SK-N-SH treated with all-trans-retinoic acid at 6 μM for 48 hours (cell line): ENCODE data around the gene CCNY.
A peak's percentile ranks its signal among the peaks of the same experiment; 100 is the strongest.

Source experiments
- ATAC-seq: fragments of 200-7000 bp; cut with Tn5 transposase; 3 replicates; pipeline ENCODE4 v1.9.1; 2020; ENCODE audit warnings: mild to moderate bottlenecking, moderate library complexity
- ARNTL ChIP-seq: fragments of 450-650 bp; formaldehyde crosslinking; IDR thresholded peaks from 2 replicates; pipeline ENCODE4 v1.5.0; 2020; ENCODE audit warnings: low read depth, mild to moderate bottlenecking, moderate library complexity, borderline replicate concordance
- CSDC2 ChIP-seq: fragments of 250-450 bp; sonication (Bioruptor Pico); IDR thresholded peaks from 2 replicates; pipeline ENCODE4 v1.5.0; 2020; ENCODE audit warnings: mild to moderate bottlenecking, moderate library complexity
- ESRRG ChIP-seq: fragments of 250-450 bp; sonication (Bioruptor Pico); IDR thresholded peaks from 2 replicates; pipeline ENCODE4 v1.6.1; 2021; ENCODE audit warnings: mild to moderate bottlenecking
- GLIS3 ChIP-seq: fragments of 250-450 bp; sonication (Bioruptor Pico); IDR thresholded peaks from 2 replicates; pipeline ENCODE4 v1.5.0; 2020; ENCODE audit warnings: mild to moderate bottlenecking, moderate library complexity
- ISL1 ChIP-seq: fragments of 250-450 bp; sonication (Bioruptor Pico); IDR thresholded peaks from 2 replicates; pipeline ENCODE4 v2.1.2; 2022; ENCODE audit warnings: mild to moderate bottlenecking, moderate library complexity
- PPARA ChIP-seq: fragments of 250-450 bp; sonication (Bioruptor Pico); IDR thresholded peaks from 2 replicates; pipeline ENCODE4 v1.5.0; 2020; ENCODE audit warnings: mild to moderate bottlenecking, borderline replicate concordance
- RARB ChIP-seq: fragments of 250-450 bp; sonication (Bioruptor Pico); IDR thresholded peaks from 2 replicates; pipeline ENCODE4 v1.8.0; 2021; ENCODE audit warnings: mild to moderate bottlenecking, moderate library complexity
- SNAI2 ChIP-seq: fragments of 250-450 bp; sonication (Bioruptor Pico); IDR thresholded peaks from 2 replicates; pipeline ENCODE4 v1.5.0; 2020; ENCODE audit warnings: mild to moderate bottlenecking, moderate library complexity
- TCF4 ChIP-seq: fragments of 250-450 bp; sonication (Bioruptor Pico); IDR thresholded peaks from 2 replicates; pipeline ENCODE4 v1.8.0; 2021; ENCODE audit warnings: mild to moderate bottlenecking, moderate library complexity, borderline replicate concordance
- TOX ChIP-seq: fragments of 250-450 bp; sonication (Bioruptor Pico); IDR thresholded peaks from 2 replicates; pipeline ENCODE4 v1.8.0; 2021; ENCODE audit warnings: mild to moderate bottlenecking, moderate library complexity, borderline replicate concordance
- ZC3H10 ChIP-seq: fragments of 250-450 bp; sonication (Bioruptor Pico); IDR thresholded peaks from 2 replicates; pipeline ENCODE4 v1.5.1; 2021; ENCODE audit warnings: mild to moderate bottlenecking, moderate library complexity
- ZFP3 ChIP-seq: fragments of 250-450 bp; sonication (Bioruptor Pico); IDR thresholded peaks from 2 replicates; pipeline ENCODE4 v1.5.0; 2020; ENCODE audit warnings: mild to moderate bottlenecking, moderate library complexity
- ZNF565 ChIP-seq: fragments of 450-650 bp; formaldehyde crosslinking; conservative IDR thresholded peaks from 2 replicates; pipeline ENCODE4 v1.5.0; 2020; ENCODE audit warnings: low read depth, mild to moderate bottlenecking, moderate library complexity
- ZNF70 ChIP-seq: fragments of 450-650 bp; formaldehyde crosslinking; IDR thresholded peaks from 2 replicates; pipeline ENCODE4 v1.5.0; 2020; ENCODE audit warnings: mild to moderate bottlenecking, moderate library complexity
- ZNF8 ChIP-seq: fragments of 450-650 bp; formaldehyde crosslinking; IDR thresholded peaks from 2 replicates; pipeline ENCODE4 v1.5.0; 2020; ENCODE audit warnings: mild to moderate bottlenecking, moderate library complexity
- TF ChIP-seq, protein P1 (sequence below): fragments of 250-450 bp; sonication (Bioruptor Pico); IDR thresholded peaks from 2 replicates; pipeline ENCODE4 v1.8.0; 2021; ENCODE audit warnings: low read depth, mild to moderate bottlenecking, moderate library complexity, borderline replicate concordance
- TF ChIP-seq, protein P2 (sequence below): fragments of 250-450 bp; sonication (Bioruptor Pico); IDR thresholded peaks from 2 replicates; pipeline ENCODE4 v1.5.1; 2020; ENCODE audit warnings: low read depth, mild to moderate bottlenecking, moderate library complexity
- TF ChIP-seq, protein P3 (sequence below): fragments of 250-450 bp; sonication (Bioruptor Pico); IDR thresholded peaks from 2 replicates; pipeline ENCODE4 v1.8.0; 2020; ENCODE audit warnings: mild to moderate bottlenecking, moderate library complexity, borderline replicate concordance
- TF ChIP-seq, protein P4 (sequence below): fragments of 250-450 bp; sonication (Bioruptor Pico); IDR thresholded peaks from 2 replicates; pipeline ENCODE4 v1.5.0; 2020; ENCODE audit warnings: mild to moderate bottlenecking, moderate library complexity

CCNY gene

DNA sequence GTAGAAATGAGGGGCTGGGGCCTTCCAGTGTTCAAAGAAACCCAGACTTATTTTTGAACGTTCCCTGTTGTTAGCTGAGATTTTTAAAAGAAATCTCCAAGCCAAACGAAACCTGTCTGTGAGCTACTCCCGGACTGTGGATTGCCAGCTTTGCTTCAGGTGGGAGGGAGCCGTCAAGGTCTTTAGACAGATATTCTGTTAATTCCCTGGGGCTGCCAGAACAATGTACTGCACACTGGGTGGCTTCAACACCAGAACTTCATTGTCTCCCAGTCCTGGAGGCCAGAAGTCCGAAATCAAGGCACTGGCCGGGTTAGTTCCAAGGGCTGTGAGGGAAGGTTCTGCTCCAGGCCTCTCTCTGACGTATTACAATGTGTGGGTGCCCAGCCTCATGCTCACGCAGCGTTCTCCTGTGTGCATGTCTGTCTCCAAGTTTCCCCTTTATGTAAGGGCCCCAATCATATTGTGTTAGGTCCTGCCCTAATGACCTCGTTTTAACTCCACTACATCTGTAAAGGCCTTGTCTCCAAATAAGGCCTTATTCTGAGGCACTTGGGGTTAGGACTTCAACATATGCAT is 208.9 kb downstream of the CCNY start (continued):
- TF ChIP-seq, protein P1, sequence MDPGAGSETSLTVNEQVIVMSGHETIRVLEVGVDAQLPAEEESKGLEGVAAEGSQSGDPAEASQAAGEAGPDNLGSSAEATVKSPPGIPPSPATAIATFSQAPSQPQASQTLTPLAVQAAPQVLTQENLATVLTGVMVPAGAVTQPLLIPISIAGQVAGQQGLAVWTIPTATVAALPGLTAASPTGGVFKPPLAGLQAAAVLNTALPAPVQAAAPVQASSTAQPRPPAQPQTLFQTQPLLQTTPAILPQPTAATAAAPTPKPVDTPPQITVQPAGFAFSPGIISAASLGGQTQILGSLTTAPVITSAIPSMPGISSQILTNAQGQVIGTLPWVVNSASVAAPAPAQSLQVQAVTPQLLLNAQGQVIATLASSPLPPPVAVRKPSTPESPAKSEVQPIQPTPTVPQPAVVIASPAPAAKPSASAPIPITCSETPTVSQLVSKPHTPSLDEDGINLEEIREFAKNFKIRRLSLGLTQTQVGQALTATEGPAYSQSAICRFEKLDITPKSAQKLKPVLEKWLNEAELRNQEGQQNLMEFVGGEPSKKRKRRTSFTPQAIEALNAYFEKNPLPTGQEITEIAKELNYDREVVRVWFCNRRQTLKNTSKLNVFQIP (CRISPR knock-in tag) = no peak
- TF ChIP-seq TCF4 (CRISPR knock-in tag) = no peak
- TF ChIP-seq ZNF70 (CRISPR knock-in tag) = no peak
- no peak for TF ChIP-seq ZNF8 (CRISPR knock-in tag)
- TF ChIP-seq ZNF565 (CRISPR knock-in tag) = no peak

DNA sequence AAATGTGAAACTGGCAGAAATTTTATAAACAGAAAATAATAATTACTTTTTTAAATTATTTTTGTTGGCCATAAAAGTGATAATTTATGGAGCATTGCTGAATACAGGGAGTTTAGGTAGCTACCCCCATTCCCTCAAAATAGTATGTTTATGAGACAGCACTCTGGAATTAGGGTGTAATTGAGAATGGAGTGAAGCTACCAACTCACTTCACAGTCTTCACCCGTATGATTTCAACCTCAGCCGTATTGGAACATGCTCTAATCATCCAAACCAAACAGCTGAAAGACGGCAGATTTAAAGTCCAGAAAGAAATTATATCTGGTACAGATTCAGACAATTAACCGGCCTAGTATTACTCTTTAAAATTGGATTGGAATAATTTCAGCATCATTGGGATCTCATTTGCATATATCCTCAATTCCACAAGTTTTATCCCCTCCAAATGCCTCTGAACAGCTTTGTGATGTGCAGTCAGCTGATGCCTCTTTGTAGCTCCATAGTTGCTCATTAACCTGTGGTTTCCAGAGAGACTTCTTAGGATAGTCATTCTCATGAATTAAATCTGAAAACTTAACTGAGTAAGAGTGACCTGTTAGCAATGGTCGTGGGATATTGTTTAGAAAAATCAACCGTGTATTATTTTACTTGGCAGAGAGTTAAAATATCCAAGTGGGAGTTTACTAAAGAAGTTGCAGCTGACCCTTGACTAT is 209.7 kb downstream of the CCNY start:
- TF ChIP-seq TCF4 (CRISPR knock-in tag) (no peak), TOX (CRISPR knock-in tag) (no peak)
- TF ChIP-seq, protein P2, sequence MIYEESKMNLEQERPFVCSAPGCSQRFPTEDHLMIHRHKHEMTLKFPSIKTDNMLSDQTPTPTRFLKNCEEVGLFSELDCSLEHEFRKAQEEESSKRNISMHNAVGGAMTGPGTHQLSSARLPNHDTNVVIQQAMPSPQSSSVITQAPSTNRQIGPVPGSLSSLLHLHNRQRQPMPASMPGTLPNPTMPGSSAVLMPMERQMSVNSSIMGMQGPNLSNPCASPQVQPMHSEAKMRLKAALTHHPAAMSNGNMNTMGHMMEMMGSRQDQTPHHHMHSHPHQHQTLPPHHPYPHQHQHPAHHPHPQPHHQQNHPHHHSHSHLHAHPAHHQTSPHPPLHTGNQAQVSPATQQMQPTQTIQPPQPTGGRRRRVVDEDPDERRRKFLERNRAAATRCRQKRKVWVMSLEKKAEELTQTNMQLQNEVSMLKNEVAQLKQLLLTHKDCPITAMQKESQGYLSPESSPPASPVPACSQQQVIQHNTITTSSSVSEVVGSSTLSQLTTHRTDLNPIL (CRISPR knock-in tag) = no peak

DNA sequence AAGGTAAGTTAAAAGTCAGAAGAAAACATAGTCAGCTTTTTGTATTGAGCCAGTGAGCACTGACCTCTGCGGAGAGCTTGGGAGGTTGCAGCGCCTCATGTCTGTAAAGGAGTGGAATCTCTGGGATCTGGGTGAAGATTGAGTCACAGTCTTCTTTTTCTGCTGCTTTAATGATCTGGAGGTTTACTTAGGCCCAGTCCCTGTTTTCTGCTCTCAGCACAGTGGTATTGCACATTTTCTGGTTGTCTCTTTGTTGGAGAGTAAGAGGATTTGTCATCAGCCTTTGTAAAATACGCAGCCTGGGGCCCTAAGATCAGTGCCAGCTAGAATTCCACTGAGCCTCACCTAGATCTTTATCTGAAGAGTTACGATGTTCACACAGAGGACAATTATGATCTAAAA is 210.5 kb downstream of the CCNY start:
- ATAC-seq = peak; percentile 53
- no peak for TF ChIP-seq ZNF565 (CRISPR knock-in tag)
- TF ChIP-seq ISL1 (CRISPR knock-in tag) = 0 out of 2 replicates have a peak, but pooled peaks have one; percentile 25
- TF ChIP-seq ARNTL (CRISPR knock-in tag) = no peak

More for the DNA sequence above, 209.7 kb downstream of the CCNY start:
- no peak; the same call in 2 of the 3 replicates for ATAC-seq

DNA sequence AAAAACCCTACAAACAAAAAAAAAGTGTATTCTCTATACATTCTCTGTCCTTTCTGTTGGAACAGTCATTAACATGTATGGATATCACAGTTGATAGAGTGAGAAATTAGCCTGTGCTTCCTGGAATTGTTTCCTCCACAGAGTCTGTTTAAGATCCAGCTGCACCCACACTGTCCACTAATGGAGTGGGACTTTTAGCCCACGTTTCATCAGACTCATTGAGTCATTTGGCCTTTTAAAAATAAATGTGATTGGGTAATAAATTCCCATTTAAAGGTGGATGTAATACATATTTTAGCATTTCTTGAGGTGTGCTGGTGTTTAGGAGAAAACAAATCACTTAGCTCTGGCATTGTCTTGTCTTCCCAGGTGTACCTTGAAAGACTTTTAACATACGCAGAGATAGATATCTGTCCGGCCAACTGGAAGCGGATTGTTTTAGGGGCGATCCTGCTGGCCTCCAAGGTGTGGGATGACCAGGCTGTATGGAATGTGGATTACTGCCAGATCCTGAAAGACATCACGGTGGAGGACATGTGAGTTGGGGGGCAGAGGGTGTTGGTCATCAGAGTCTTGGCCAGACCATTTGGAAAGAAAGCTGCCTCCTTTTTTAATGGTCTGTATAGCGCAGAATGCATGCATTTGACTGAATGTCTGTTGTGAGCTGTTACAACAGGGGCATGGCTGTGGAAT is 216.5 kb downstream of the CCNY start:
- ATAC-seq = no peak
- TF ChIP-seq, protein P3, sequence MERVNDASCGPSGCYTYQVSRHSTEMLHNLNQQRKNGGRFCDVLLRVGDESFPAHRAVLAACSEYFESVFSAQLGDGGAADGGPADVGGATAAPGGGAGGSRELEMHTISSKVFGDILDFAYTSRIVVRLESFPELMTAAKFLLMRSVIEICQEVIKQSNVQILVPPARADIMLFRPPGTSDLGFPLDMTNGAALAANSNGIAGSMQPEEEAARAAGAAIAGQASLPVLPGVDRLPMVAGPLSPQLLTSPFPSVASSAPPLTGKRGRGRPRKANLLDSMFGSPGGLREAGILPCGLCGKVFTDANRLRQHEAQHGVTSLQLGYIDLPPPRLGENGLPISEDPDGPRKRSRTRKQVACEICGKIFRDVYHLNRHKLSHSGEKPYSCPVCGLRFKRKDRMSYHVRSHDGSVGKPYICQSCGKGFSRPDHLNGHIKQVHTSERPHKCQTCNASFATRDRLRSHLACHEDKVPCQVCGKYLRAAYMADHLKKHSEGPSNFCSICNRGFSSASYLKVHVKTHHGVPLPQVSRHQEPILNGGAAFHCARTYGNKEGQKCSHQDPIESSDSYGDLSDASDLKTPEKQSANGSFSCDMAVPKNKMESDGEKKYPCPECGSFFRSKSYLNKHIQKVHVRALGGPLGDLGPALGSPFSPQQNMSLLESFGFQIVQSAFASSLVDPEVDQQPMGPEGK (CRISPR knock-in tag) = no peak
- TF ChIP-seq ZNF70 (CRISPR knock-in tag) = no peak
- TF ChIP-seq SNAI2 (CRISPR knock-in tag) = no peak
- TF ChIP-seq ARNTL (CRISPR knock-in tag) = no peak
- no peak for TF ChIP-seq TOX (CRISPR knock-in tag)
- TF ChIP-seq CSDC2 = no peak
- TF ChIP-seq ZFP3 (CRISPR knock-in tag) = no peak
- TF ChIP-seq, protein P1 (CRISPR knock-in tag) = no peak
- TF ChIP-seq GLIS3 (CRISPR knock-in tag) = no peak
- TF ChIP-seq RARB (CRISPR knock-in tag) = no peak

DNA sequence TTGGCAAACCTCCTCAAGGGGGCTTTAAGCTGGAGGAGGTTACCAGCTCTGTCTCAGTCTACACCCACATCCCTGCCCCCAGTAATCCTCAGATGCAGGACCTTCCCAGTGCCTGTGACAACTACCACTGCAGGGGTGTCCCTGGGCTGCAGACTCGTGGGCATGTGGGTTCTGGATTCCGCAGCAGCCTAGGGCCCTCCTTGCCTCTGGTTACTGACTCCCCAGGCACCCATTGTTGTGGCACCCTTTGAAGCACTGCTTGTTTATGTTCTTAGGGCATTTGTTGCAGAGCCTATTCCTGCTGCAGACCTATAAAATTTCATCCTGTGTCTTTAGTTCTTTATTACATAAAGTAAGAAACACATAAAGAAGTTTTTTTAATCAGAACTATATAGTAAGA is 217.7 kb downstream of the CCNY start:
- no peak for ATAC-seq
- TF ChIP-seq ESRRG (CRISPR knock-in tag) (no peak), ZNF565 (CRISPR knock-in tag) (no peak), ZNF8 (CRISPR knock-in tag) (no peak), RARB (CRISPR knock-in tag) (no peak), ZFP3 (CRISPR knock-in tag) (no peak), ISL1 (CRISPR knock-in tag) (no peak), ZC3H10 (CRISPR knock-in tag) (no peak), PPARA (CRISPR knock-in tag) (no peak), GLIS3 (CRISPR knock-in tag) (no peak)
- TF ChIP-seq, protein P2 (CRISPR knock-in tag) = no peak
- TF ChIP-seq, protein P4, sequence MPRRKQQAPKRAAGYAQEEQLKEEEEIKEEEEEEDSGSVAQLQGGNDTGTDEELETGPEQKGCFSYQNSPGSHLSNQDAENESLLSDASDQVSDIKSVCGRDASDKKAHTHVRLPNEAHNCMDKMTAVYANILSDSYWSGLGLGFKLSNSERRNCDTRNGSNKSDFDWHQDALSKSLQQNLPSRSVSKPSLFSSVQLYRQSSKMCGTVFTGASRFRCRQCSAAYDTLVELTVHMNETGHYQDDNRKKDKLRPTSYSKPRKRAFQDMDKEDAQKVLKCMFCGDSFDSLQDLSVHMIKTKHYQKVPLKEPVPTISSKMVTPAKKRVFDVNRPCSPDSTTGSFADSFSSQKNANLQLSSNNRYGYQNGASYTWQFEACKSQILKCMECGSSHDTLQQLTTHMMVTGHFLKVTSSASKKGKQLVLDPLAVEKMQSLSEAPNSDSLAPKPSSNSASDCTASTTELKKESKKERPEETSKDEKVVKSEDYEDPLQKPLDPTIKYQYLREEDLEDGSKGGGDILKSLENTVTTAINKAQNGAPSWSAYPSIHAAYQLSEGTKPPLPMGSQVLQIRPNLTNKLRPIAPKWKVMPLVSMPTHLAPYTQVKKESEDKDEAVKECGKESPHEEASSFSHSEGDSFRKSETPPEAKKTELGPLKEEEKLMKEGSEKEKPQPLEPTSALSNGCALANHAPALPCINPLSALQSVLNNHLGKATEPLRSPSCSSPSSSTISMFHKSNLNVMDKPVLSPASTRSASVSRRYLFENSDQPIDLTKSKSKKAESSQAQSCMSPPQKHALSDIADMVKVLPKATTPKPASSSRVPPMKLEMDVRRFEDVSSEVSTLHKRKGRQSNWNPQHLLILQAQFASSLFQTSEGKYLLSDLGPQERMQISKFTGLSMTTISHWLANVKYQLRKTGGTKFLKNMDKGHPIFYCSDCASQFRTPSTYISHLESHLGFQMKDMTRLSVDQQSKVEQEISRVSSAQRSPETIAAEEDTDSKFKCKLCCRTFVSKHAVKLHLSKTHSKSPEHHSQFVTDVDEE = no peak
